HG03280 (cell line): ENCODE measurements around the gene KIAA1549.
"Not testable (repeated sequence)": the region's sequence is repeated elsewhere in the genome, so short reads cannot be mapped to it uniquely, and the experiment has no call there.

Source experiments
- ATAC-seq: cut with Tn5 transposase; IDR thresholded peaks from one replicate; pipeline ENCODE4 v1.9.1; 2021; ENCODE audit warnings: mild to moderate bottlenecking, moderate library complexity; ENCODE audit not compliant: unreplicated experiment

The KIAA1549 gene

GRCh38 chr7:138981332-138982203 lies at the start of gene KIAA1549:
Gene KIAA1549 (minus strand): TSS chr7:138981389. CDS start chr7:138981269, 120 bp downstream.
- peak; percentile 83 for ATAC-seq

GRCh38 chr7:139029353-139029752 lies 48.2 kb upstream of the KIAA1549 start:
- no peak for ATAC-seq

- ATAC-seq, result no peak
These were observed 45.4 kb upstream of the KIAA1549 start for GRCh38 chr7:139026551-139026950.

- not testable (repeated sequence) for ATAC-seq
These were observed 44.7 kb upstream of the KIAA1549 start for GRCh38 chr7:139025861-139026260.

- ATAC-seq, result no peak
These were observed 41.9 kb upstream of the KIAA1549 start for GRCh38 chr7:139023076-139023475.

- no peak for ATAC-seq
These were observed 41.1 kb upstream of the KIAA1549 start for GRCh38 chr7:139022286-139022685.

- no peak for ATAC-seq
These were observed 37.7 kb upstream of the KIAA1549 start for GRCh38 chr7:139018910-139019309.

- ATAC-seq, result peak; percentile 99
These were observed 35.8 kb upstream of the KIAA1549 start for GRCh38 chr7:139016931-139017511.

GRCh38 chr7:139011373-139011772 lies 30.2 kb upstream of the KIAA1549 start:
- ATAC-seq, result no peak

GRCh38 chr7:139004321-139005090 lies 23.3 kb upstream of the KIAA1549 start:
- no peak for ATAC-seq

- no peak for ATAC-seq
These were observed 18.2 kb upstream of the KIAA1549 start for GRCh38 chr7:138999414-138999813.

- ATAC-seq, result no peak
These were observed 10.9 kb upstream of the KIAA1549 start for GRCh38 chr7:138992052-138992531.

- no peak for ATAC-seq
These were observed 6.5 kb upstream of the KIAA1549 start for GRCh38 chr7:138987686-138988085.

GRCh38 chr7:138982204-138982623 lies 1.0 kb upstream of the KIAA1549 start:
- no peak for ATAC-seq

- ATAC-seq, result peak; percentile 35
These were observed 462 bp downstream of the KIAA1549 start for GRCh38 chr7:138980563-138981291.

GRCh38 chr7:138979988-138980562 lies 1.1 kb downstream of the KIAA1549 start:
- no peak for ATAC-seq

GRCh38 chr7:138979226-138979979 lies 1.8 kb downstream of the KIAA1549 start:
- peak; percentile 39 for ATAC-seq

- no peak for ATAC-seq
These were observed 2.5 kb downstream of the KIAA1549 start for GRCh38 chr7:138978541-138979184.

- not testable (repeated sequence) for ATAC-seq
These were observed 5.0 kb downstream of the KIAA1549 start for GRCh38 chr7:138976161-138976560.
